Heart right ventricle (tissue), 16 donors: ENCODE data around the gene EFEMP2. TPM values are rescaled to one million over a fixed set of nuclear protein-coding genes. Genes with fewer than 3 reads are reported as not detected.

Experiments used
- ATAC-seq, 8 donors: fragments of 200-7000 bp; cut with Tn5 transposase; one replicate each; pipeline ENCODE4 v1.9.1; 2020; ENCODE audit warnings: mild to moderate bottlenecking in 8 of 8, moderate library complexity in 8 of 8, moderate number of reproducible peaks in 1 of 8
- DNase-seq, 2 donors: peaks; one replicate each; pipeline ENCODE4 v3.0.0-alpha.2; 2020
- H3K27ac ChIP-seq, 10 donors: fragments of 200-600 bp; sonication (generic) in 2 of 10; one replicate each; pipeline versions ENCODE4 v1.5.0 to v1.8.0; 2020 to 2022; ENCODE audit warnings: mild to moderate bottlenecking in 3 of 10
- H3K27me3 ChIP-seq, 7 donors: fragments of 200-600 bp; one replicate each; pipeline ENCODE4 v1.8.0; 2021 to 2022; ENCODE audit warnings: mild to moderate bottlenecking in 2 of 7
- H3K36me3 ChIP-seq, 9 donors: fragments of 200-600 bp; sonication (generic) in 1 of 9; one replicate each; pipeline versions ENCODE4 v1.5.0 to v1.8.0; 2020 to 2022; ENCODE audit warnings: mild to moderate bottlenecking in 2 of 9
- H3K4me1 ChIP-seq, 9 donors: fragments of 200-600 bp; sonication (generic) in 1 of 9; one replicate each; pipeline versions ENCODE4 v1.5.0 to v1.8.0; 2020 to 2022; ENCODE audit warnings: mild to moderate bottlenecking in 4 of 9
- H3K4me3 ChIP-seq, 10 donors: fragments of 200-600 bp; sonication (generic) in 2 of 10; one replicate each; pipeline versions ENCODE4 v1.5.0 to v1.8.0; 2020 to 2022; ENCODE audit warnings: mild to moderate bottlenecking in 7 of 10, moderate library complexity in 2 of 10
- H3K9me3 ChIP-seq, 11 donors: fragments of 200-600 bp in 10 of 11; sonication (generic) in 2 of 11; one replicate each; pipeline versions ENCODE4 v1.5.0 to v1.8.0; 2013 to 2022; ENCODE audit warnings: mild to moderate bottlenecking in 2 of 11, control low read depth in 1 of 11, moderate library complexity in 1 of 11
- CTCF ChIP-seq, 9 donors: fragments of 200-600 bp; sonication (generic) in 2 of 9; IDR thresholded peaks; one replicate each; pipeline versions ENCODE4 v1.5.0 to v1.8.0; 2021 to 2022; ENCODE audit warnings: antibody characterized with exemption in 9 of 9, mild to moderate bottlenecking in 5 of 9, moderate library complexity in 1 of 9
- WGBS, 2 donors: extraction: QIAGEN DNeasy Blood & Tissue Kit; methylation state at CpG; one replicate each; pipeline ENCODE4 v1.1.7; 2013; ENCODE audit warnings: inconsistent platforms in 1 of 2; 5-methylcytosine and 5-hydroxymethylcytosine counted together
- intact Hi-C, 10 donors: fragments of 100-400 bp; cut with DNase I; formaldehyde crosslinking; loops; one replicate each; pipeline versions ENCODE4 v1.11.1 to v1.14.2; 2022
- polyA plus RNA-seq, 2 donors: library from polyadenylated mRNA; stranded (reverse); fragments of 200-250 nt; gene quantifications; one replicate each; pipeline ENCODE4 v1.2.3, GENCODE V29; 2013
- total RNA-seq, 10 donors: library from RNA; stranded (reverse); fragmentation: NEBNext Ultra II Directional in 3 of 10; extraction: Animal tissue kit (Norgen Biotek cat#: 25700) in 3 of 10; gene quantifications; one replicate each; pipeline versions ENCODE4 v1.2.1 to v1.2.4, GENCODE V29; 2021 to 2023
- donor health status: Arrhythmogenic right ventricular cardiomyopathy.
- donor health status: ischemic (EF 13 %, LVEDD 7.1; RV severe dilation, severe dysfunction).
- donor health status: healthy with polysubstance abuse.
- donor health status: DM: no; HTN: yes; CAD: no.
- donor health status: DM: no; HTN: no; CAD: no.
- donor health status: ischemic (EF 25% LVEDD 6.9; RV normal size, moderate dysfunction).
- donor health status: ischemic (EF 25% LVEDD 5.7; RV mildly dilated, moderate dysfunction).
- donor health status: healthy.
- donor health status: DM: yes; HTN: yes; CAD: no.
- donor health status: Ischemic cardiomyopathy.
- donor health status: ischemic (EF 35%, LVEDD 5.7; RV mildly dilated, moderate dysfunction).
- donor health status: nonischemic (EF 11% LVEDD 7.7; RV severe dilation, severe dysfunction).
- donor health status: DM: yes; HTN: yes; CAD: no.
- donor health status: PGD.
- donor health status: ischemic (EF 29% LVEDD 5.4; RV normal size, mild dysfunction).
- donor health status: nonischemic (EF 23%, LVEDD 6.1; RV moderate dilation, normal function).

Gene EFEMP2
- total and polyA plus RNA-seq, 12 donors, result 54.8 to 133 (median 89.6) TPM

GRCh38 chr11:65871811-65872548 is 620 bp downstream of the EFEMP2 start:
- H3K27me3 ChIP-seq, result no peaks in the 10 kb centered on the region
- DNase-seq (no peak), ATAC-seq (peak; percentile 7 to 19 (median 14))
- H3K4me1 ChIP-seq, result peaks cover 16 to 44% (median 29%) of the 10 kb centered on the region in 9 donors
- peak overlapping the region; percentile 47 to 73 (median 68) for H3K4me3 ChIP-seq
- peaks cover 0 to 41% (median 24%) of the 10 kb centered on the region in 9 donors for H3K36me3 ChIP-seq
- 5 to 13% methylated on average over 23 to 26 of the region's 26 CpGs for WGBS, 2 donors
- intact Hi-C loops, result loop anchor here in 2 of 10 donors (2.0 kb wide), 1 partner anchor 17 kb away; the partner anchor contains the start of gene FIBP (in 2 of the 2)
- no peaks in the 10 kb centered on the region for H3K9me3 ChIP-seq
- TF ChIP-seq CTCF (IDR thresholded peaks at IDR 0.05), result peak in 3 of 9 donors; percentile 36 to 41 (median 37)
- H3K27ac ChIP-seq, result peak overlapping the region; percentile 84 to 97 (median 96)

DNA sequence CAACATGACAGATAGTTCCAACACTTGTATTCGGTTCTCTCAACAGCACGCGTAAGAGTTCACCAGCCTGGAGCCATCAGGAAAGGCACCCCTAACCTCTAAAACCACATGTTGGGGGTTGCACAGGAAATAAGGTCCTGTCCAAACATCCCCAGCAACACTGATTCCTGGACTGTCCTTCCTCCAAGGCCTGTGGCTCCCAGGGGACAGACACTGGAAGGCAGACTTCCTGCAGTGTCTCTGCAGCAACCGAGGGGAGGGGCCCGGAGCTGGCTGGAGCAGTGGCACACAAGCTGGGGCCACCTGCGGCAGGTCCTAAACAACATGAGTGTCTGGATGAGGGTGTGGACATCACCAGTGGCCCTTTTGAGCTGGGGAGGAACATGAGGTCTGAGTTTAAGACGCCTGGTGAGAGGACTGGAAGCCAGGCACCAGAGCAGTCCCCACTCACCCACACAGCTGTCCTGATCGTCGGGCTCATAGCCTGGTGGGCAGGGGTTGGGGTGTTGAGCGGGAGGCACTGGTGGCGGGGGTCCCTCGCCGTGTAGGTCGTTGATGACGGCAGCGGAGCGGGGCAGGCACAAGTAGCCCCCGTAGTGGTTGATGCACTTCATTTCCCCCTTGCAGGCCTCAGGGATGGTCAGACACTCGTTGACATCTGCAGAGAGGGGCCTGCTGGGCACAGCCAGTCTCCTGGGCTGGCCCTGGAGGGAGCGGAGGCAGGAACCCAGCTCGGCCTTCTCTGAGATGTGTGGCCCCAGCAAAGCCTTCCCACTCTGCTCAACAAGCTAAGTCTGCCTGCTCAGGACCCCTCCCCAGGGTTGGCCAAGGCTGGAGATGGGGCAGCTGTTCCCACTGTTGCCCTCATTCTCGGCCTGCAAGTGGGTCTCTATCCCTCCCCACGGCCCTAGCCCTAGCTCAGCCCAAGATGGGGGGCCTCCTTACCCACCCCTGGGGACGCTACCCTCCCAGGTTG is 1.6 kb downstream of the EFEMP2 start:
- Histone ChIP-seq H3K4me3 (peak overlapping the region in 8 of 10 donors; percentile 64 to 73 (median 68)), H3K9me3 (no peaks in the 10 kb centered on the region), H3K4me1 (peaks cover 16 to 44% (median 29%) of the 10 kb centered on the region in 9 donors), H3K27ac (peak overlapping the region; percentile 84 to 97 (median 96)), H3K27me3 (no peaks in the 10 kb centered on the region), H3K36me3 (peaks cover 0 to 51% (median 33%) of the 10 kb centered on the region in 9 donors)
- ATAC-seq (peak in 1 of 8 donors; percentile 8), DNase-seq (peak; percentile 61 to 72)
- 57 to 61% methylated on average over 24 of the region's 24 CpGs for WGBS, 2 donors
- intact Hi-C loops, result no loop called here
- no peak for TF ChIP-seq CTCF (IDR thresholded peaks at IDR 0.05)

- 63 to 71% methylated on average over 11 of the region's 11 CpGs for WGBS, 2 donors
Observed at GRCh38 chr11:65870307-65870658, 2.3 kb downstream of the EFEMP2 start.

More at GRCh38 chr11:65870307-65870658, 2.3 kb downstream of the EFEMP2 start:
- intact Hi-C loops, result no loop called here
- peak overlapping the region in 8 of 10 donors; percentile 28 to 97 (median 96) for H3K27ac ChIP-seq
- peaks cover 0 to 58% (median 35%) of the 10 kb centered on the region in 9 donors for H3K36me3 ChIP-seq
- H3K27me3 ChIP-seq, result no peaks in the 10 kb centered on the region
- DNase-seq (no peak), ATAC-seq (no peak)
- H3K9me3 ChIP-seq, result no peaks in the 10 kb centered on the region
- TF ChIP-seq CTCF (IDR thresholded peaks at IDR 0.05), result no peak
- peaks cover 16 to 44% (median 29%) of the 10 kb centered on the region in 9 donors for H3K4me1 ChIP-seq
- H3K4me3 ChIP-seq, result peak overlapping the region in 3 of 10 donors; percentile 65 to 72 (median 68)
